Activated CD4-positive, alpha-beta memory T cell treated with anti-CD3 and anti-CD28 coated beads, Interleukin-2, amount 10 ng/mL, durations not matched to agents 7 days and 5 days (primary cell): ENCODE data around the gene CFAP299. TPM values are rescaled to one million over a fixed set of nuclear protein-coding genes. Genes with fewer than 3 reads are reported as not detected.
A peak's percentile ranks its signal among the peaks of the same experiment; 100 is the strongest.
"Not testable (repeated sequence)": the region's sequence is repeated elsewhere in the genome, so short reads cannot be mapped to it uniquely, and the experiment has no call there.

Source experiments
- CTCF ChIA-PET: fragments of 350-600 bp; sonication (Branson Sonifier 250); formaldehyde crosslinking; loops from one replicate; lab custom pipeline; 2021; ENCODE audit warnings: antibody characterized with exemption, inconsistent platforms; lab: Charles Lee
- POLR2A ChIA-PET: fragments of 350-600 bp; sonication (Branson Sonifier 250); formaldehyde crosslinking; loops from one replicate; lab custom pipeline; 2021; ENCODE audit warnings: antibody characterized with exemption; lab: Charles Lee
- DNase-seq: peaks from one replicate; pipeline ENCODE4 v3.0.0-alpha.2; 2020
- H3K27ac Mint-ChIP-seq: one replicate; pipeline ENCODE4 v1.8.0; 2021; ENCODE audit warnings: mild to moderate bottlenecking, mixed read lengths
- H3K27me3 Mint-ChIP-seq: one replicate; pipeline ENCODE4 v1.8.0; 2021; ENCODE audit warnings: mixed read lengths
- H3K36me3 Mint-ChIP-seq: one replicate; pipeline ENCODE4 v1.8.0; 2021; ENCODE audit warnings: low read depth, mixed read lengths
- H3K4me1 Mint-ChIP-seq: one replicate; pipeline ENCODE4 v1.8.0; 2021; ENCODE audit warnings: mixed read lengths
- H3K4me3 Mint-ChIP-seq: one replicate; pipeline ENCODE4 v1.8.0; 2021; ENCODE audit warnings: mild to moderate bottlenecking, mixed read lengths
- H3K9me3 Mint-ChIP-seq: one replicate; pipeline ENCODE4 v1.8.0; 2021; ENCODE audit warnings: mixed read lengths
- total RNA-seq, 2 experiments: library from RNA; stranded (reverse); gene quantifications; one replicate each; pipeline ENCODE4 v1.2.3, GENCODE V29; 2021

The CFAP299 gene
- not detected for total RNA-seq

GRCh38 chr4:80335554-80336358 is at the start of gene CFAP299:
Gene CFAP299 (plus strand): TSS chr4:80335730.
- H3K27ac Mint-ChIP-seq = no peak within 1 kb of the TSS
- H3K27me3 Mint-ChIP-seq = peaks cover 25% of the 10 kb centered on the region
- ChIA-PET CTCF (interaction anchor here (1.3 kb wide), 1 partner anchor 27 kb away, joined by 3 read pairs; no protein-coding TSS in a partner anchor), POLR2A (no interaction called here)
- peaks cover 11% of the 10 kb centered on the region for H3K4me1 Mint-ChIP-seq
- peak within 1 kb of the TSS; percentile 72 for H3K4me3 Mint-ChIP-seq
- DNase-seq = peak; percentile 62
- H3K9me3 Mint-ChIP-seq = no peaks in the 10 kb centered on the region
- no peaks in the 10 kb centered on the region for H3K36me3 Mint-ChIP-seq

GRCh38 chr4:80286451-80286850 is 49.1 kb upstream of the CFAP299 start:
- Mint-ChIP-seq H3K4me1 (no peaks in the 10 kb centered on the region), H3K27ac (no peak overlapping the region), H3K36me3 (no peaks in the 10 kb centered on the region), H3K4me3 (no peak overlapping the region), H3K9me3 (no peaks in the 10 kb centered on the region), H3K27me3 (peaks cover 19% of the 10 kb centered on the region)
- DNase-seq = no peak
- ChIA-PET POLR2A (no interaction called here), CTCF (no interaction called here)

GRCh38 chr4:80290665-80291064 is 44.9 kb upstream of the CFAP299 start:
- POLR2A ChIA-PET, H3K4me3 Mint-ChIP-seq, DNase-seq, CTCF ChIA-PET, H3K9me3 Mint-ChIP-seq, H3K27ac Mint-ChIP-seq, H3K36me3 Mint-ChIP-seq, H3K4me1 Mint-ChIP-seq: not testable (repeated sequence)
- peaks cover 13% of the 10 kb centered on the region for H3K27me3 Mint-ChIP-seq

GRCh38 chr4:80294206-80294605 is 41.3 kb upstream of the CFAP299 start:
- Mint-ChIP-seq H3K27me3 (peaks cover 10% of the 10 kb centered on the region), H3K27ac (no peak overlapping the region), H3K4me1 (no peaks in the 10 kb centered on the region), H3K36me3 (no peaks in the 10 kb centered on the region), H3K9me3 (no peaks in the 10 kb centered on the region), H3K4me3 (no peak overlapping the region)
- ChIA-PET POLR2A (no interaction called here), CTCF (no interaction called here)
- no peak for DNase-seq

GRCh38 chr4:80295336-80295735 is 40.2 kb upstream of the CFAP299 start:
- no peaks in the 10 kb centered on the region for H3K36me3 Mint-ChIP-seq
- no peak for DNase-seq
- H3K9me3 Mint-ChIP-seq = no peaks in the 10 kb centered on the region
- H3K27ac Mint-ChIP-seq = no peak overlapping the region
- H3K27me3 Mint-ChIP-seq = peaks cover 10% of the 10 kb centered on the region
- no peaks in the 10 kb centered on the region for H3K4me1 Mint-ChIP-seq
- no peak overlapping the region for H3K4me3 Mint-ChIP-seq
- ChIA-PET POLR2A (no interaction called here), CTCF (no interaction called here)

- H3K27ac Mint-ChIP-seq = no peak overlapping the region
- no peak for DNase-seq
- peaks cover 9% of the 10 kb centered on the region for H3K27me3 Mint-ChIP-seq
- no peaks in the 10 kb centered on the region for H3K4me1 Mint-ChIP-seq
- no peak overlapping the region for H3K4me3 Mint-ChIP-seq
- no peaks in the 10 kb centered on the region for H3K9me3 Mint-ChIP-seq
- H3K36me3 Mint-ChIP-seq = no peaks in the 10 kb centered on the region
- ChIA-PET POLR2A (no interaction called here), CTCF (no interaction called here)
Measured at GRCh38 chr4:80295826-80296225, 39.7 kb upstream of the CFAP299 start.

- no peaks in the 10 kb centered on the region for H3K4me1 Mint-ChIP-seq
- H3K27ac Mint-ChIP-seq = no peak overlapping the region
- H3K36me3 Mint-ChIP-seq = no peaks in the 10 kb centered on the region
- CTCF ChIA-PET = no interaction called here
- DNase-seq = no peak
- peaks cover 8% of the 10 kb centered on the region for H3K27me3 Mint-ChIP-seq
- no peaks in the 10 kb centered on the region for H3K9me3 Mint-ChIP-seq
- POLR2A ChIA-PET = no interaction called here
- H3K4me3 Mint-ChIP-seq = no peak overlapping the region
Measured at GRCh38 chr4:80301884-80302283, 33.6 kb upstream of the CFAP299 start.

- ChIA-PET POLR2A (no interaction called here), CTCF (no interaction called here)
- H3K4me1 Mint-ChIP-seq = no peaks in the 10 kb centered on the region
- no peak for DNase-seq
- H3K27ac Mint-ChIP-seq = no peak overlapping the region
- H3K27me3 Mint-ChIP-seq = peaks cover 9% of the 10 kb centered on the region
- no peak overlapping the region for H3K4me3 Mint-ChIP-seq
- H3K36me3 Mint-ChIP-seq = no peaks in the 10 kb centered on the region
- no peaks in the 10 kb centered on the region for H3K9me3 Mint-ChIP-seq
Measured at GRCh38 chr4:80302616-80303223, 32.8 kb upstream of the CFAP299 start.

- H3K36me3 Mint-ChIP-seq = no peaks in the 10 kb centered on the region
- H3K4me1 Mint-ChIP-seq = no peaks in the 10 kb centered on the region
- CTCF ChIA-PET = no interaction called here
- H3K9me3 Mint-ChIP-seq = no peaks in the 10 kb centered on the region
- POLR2A ChIA-PET = no interaction called here
- peaks cover 15% of the 10 kb centered on the region for H3K27me3 Mint-ChIP-seq
- no peak overlapping the region for H3K27ac Mint-ChIP-seq
- no peak for DNase-seq
- no peak overlapping the region for H3K4me3 Mint-ChIP-seq
Measured at GRCh38 chr4:80305466-80305865, 30.1 kb upstream of the CFAP299 start.

- ChIA-PET POLR2A (no interaction called here), CTCF (no interaction called here)
- H3K27me3 Mint-ChIP-seq = peaks cover 15% of the 10 kb centered on the region
- H3K36me3 Mint-ChIP-seq = no peaks in the 10 kb centered on the region
- H3K4me3 Mint-ChIP-seq = no peak overlapping the region
- no peaks in the 10 kb centered on the region for H3K4me1 Mint-ChIP-seq
- no peak overlapping the region for H3K27ac Mint-ChIP-seq
- no peaks in the 10 kb centered on the region for H3K9me3 Mint-ChIP-seq
- DNase-seq = no peak
Measured at GRCh38 chr4:80306260-80306659, 29.3 kb upstream of the CFAP299 start.

GRCh38 chr4:80307183-80307735 is 28.3 kb upstream of the CFAP299 start:
- Mint-ChIP-seq H3K9me3 (no peaks in the 10 kb centered on the region), H3K27ac (no peak overlapping the region), H3K4me1 (no peaks in the 10 kb centered on the region), H3K4me3 (no peak overlapping the region), H3K36me3 (no peaks in the 10 kb centered on the region), H3K27me3 (peaks cover 18% of the 10 kb centered on the region)
- ChIA-PET POLR2A (no interaction called here), CTCF (no interaction called here)
- DNase-seq = no peak

- H3K27ac Mint-ChIP-seq = no peak overlapping the region
- DNase-seq = no peak
- CTCF ChIA-PET = interaction anchor here (0.5 kb wide), 1 partner anchor 533 kb away, joined by 4 read pairs; no protein-coding TSS in a partner anchor
- POLR2A ChIA-PET = no interaction called here
- H3K27me3 Mint-ChIP-seq = peaks cover 18% of the 10 kb centered on the region
- no peaks in the 10 kb centered on the region for H3K4me1 Mint-ChIP-seq
- H3K36me3 Mint-ChIP-seq = no peaks in the 10 kb centered on the region
- H3K4me3 Mint-ChIP-seq = no peak overlapping the region
- no peaks in the 10 kb centered on the region for H3K9me3 Mint-ChIP-seq
Measured at GRCh38 chr4:80307774-80308465, 27.6 kb upstream of the CFAP299 start.

GRCh38 chr4:80308466-80308822 is 27.1 kb upstream of the CFAP299 start:
- Mint-ChIP-seq H3K27me3 (peaks cover 18% of the 10 kb centered on the region), H3K9me3 (no peaks in the 10 kb centered on the region), H3K27ac (no peak overlapping the region), H3K36me3 (no peaks in the 10 kb centered on the region), H3K4me1 (no peaks in the 10 kb centered on the region), H3K4me3 (no peak overlapping the region)
- DNase-seq = no peak
- CTCF ChIA-PET = no interaction called here
- POLR2A ChIA-PET = no interaction called here
